ENCODE measurements around the gene SLC25A21.

The SLC25A21 gene

GRCh38 chr14:36829547-36829946 lies 342.9 kb downstream of the SLC25A21 start:
- TF ChIP-seq FOXM1 (IDR thresholded peaks at IDR 0.05; ENCODE audit: borderline replicate concordance, low read depth) (no peak), NFIC (IDR thresholded peaks at IDR 0.05) (no peak), REST (IDR thresholded peaks at IDR 0.05; ENCODE audit: low read depth) (no peak), RAD21 (IDR thresholded peaks at IDR 0.05; ENCODE audit: low read depth) (no peak), MAX (IDR thresholded peaks at IDR 0.05) (no peak), ZBTB7A (IDR thresholded peaks at IDR 0.05; ENCODE audit: low read depth) (no peak), TEAD4 (IDR thresholded peaks at IDR 0.05) (no peak), YY1 (IDR thresholded peaks at IDR 0.05; ENCODE audit: low read depth) (no peak), CEBPB (IDR thresholded peaks at IDR 0.05) (no peak), TCF12 (IDR thresholded peaks at IDR 0.05; ENCODE audit: low read depth) (no peak), EP300 (IDR thresholded peaks at IDR 0.05; ENCODE audit: borderline replicate concordance) (no peak), TAF1 (IDR thresholded peaks at IDR 0.05; ENCODE audit: low read depth) (no peak), CREB1 (IDR thresholded peaks at IDR 0.05; ENCODE audit: low read depth) (no peak), EGR1 (IDR thresholded peaks at IDR 0.05) (no peak)
- TF ChIP-seq, protein P1, sequence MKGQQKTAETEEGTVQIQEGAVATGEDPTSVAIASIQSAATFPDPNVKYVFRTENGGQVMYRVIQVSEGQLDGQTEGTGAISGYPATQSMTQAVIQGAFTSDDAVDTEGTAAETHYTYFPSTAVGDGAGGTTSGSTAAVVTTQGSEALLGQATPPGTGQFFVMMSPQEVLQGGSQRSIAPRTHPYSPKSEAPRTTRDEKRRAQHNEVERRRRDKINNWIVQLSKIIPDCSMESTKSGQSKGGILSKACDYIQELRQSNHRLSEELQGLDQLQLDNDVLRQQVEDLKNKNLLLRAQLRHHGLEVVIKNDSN (IDR thresholded peaks at IDR 0.05) = no peak

DNA sequence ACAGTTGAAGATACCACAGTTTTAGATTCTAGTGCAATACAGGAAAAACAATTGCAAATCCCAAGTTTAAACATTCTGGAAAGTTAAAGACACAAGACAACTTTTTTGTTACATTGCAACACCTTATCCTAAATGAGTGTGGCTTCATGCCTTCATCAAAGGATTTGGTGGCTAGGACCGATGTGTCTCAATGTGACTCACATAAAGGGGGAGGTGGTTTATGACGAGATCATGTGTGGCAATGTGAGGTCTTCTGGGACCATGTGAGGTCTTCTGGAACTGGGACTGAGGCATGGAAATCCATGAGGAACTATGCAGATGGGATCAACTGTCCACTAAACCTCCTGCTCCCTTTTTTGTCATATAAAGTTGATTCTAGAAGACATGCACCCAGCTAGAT lies 344.5 kb downstream of the SLC25A21 start:
- TF ChIP-seq TAF1 (IDR thresholded peaks at IDR 0.05; ENCODE audit: low read depth) = no peak
- TF ChIP-seq NFIC (IDR thresholded peaks at IDR 0.05) = no peak
- TF ChIP-seq, protein P1 (IDR thresholded peaks at IDR 0.05) = no peak
- TF ChIP-seq CREB1 (IDR thresholded peaks at IDR 0.05; ENCODE audit: low read depth) = no peak
- no peak for TF ChIP-seq REST (IDR thresholded peaks at IDR 0.05; ENCODE audit: low read depth)
- TF ChIP-seq MAX (IDR thresholded peaks at IDR 0.05) = no peak
- TF ChIP-seq FOXM1 (IDR thresholded peaks at IDR 0.05; ENCODE audit: borderline replicate concordance, low read depth) = no peak
- no peak for TF ChIP-seq RAD21 (IDR thresholded peaks at IDR 0.05; ENCODE audit: low read depth)
- no peak for TF ChIP-seq EP300 (IDR thresholded peaks at IDR 0.05; ENCODE audit: borderline replicate concordance)
- TF ChIP-seq YY1 (IDR thresholded peaks at IDR 0.05; ENCODE audit: low read depth) = no peak
- TF ChIP-seq EGR1 (IDR thresholded peaks at IDR 0.05) = no peak
- no peak for TF ChIP-seq CEBPB (IDR thresholded peaks at IDR 0.05)
- no peak for TF ChIP-seq TEAD4 (IDR thresholded peaks at IDR 0.05)
- TF ChIP-seq TCF12 (IDR thresholded peaks at IDR 0.05; ENCODE audit: low read depth) = no peak
- TF ChIP-seq ZBTB7A (IDR thresholded peaks at IDR 0.05; ENCODE audit: low read depth) = no peak

DNA sequence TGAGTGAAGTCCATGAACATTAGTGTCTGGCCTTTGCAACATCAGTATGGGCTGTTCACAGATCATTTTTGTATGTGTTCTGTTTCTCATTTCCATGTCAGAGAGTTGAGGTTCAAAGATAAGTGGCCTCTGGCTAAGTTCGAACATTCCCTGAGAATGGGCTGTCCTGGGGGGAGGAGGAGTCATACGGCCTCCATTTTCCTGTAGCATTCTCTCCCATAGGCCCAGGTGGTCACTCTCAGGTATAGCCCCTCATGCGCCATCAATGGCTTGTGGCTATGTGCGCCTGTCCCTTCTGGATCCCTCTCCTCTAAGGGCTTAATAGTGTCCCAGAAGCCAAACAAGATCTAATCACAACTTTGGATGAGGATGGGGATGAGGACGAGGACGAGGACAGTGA lies 345.8 kb downstream of the SLC25A21 start:
- no peak for TF ChIP-seq CEBPB (IDR thresholded peaks at IDR 0.05)
- TF ChIP-seq RAD21 (IDR thresholded peaks at IDR 0.05; ENCODE audit: low read depth) = no peak
- TF ChIP-seq FOXM1 (IDR thresholded peaks at IDR 0.05; ENCODE audit: borderline replicate concordance, low read depth) = no peak
- no peak for TF ChIP-seq EP300 (IDR thresholded peaks at IDR 0.05; ENCODE audit: borderline replicate concordance)
- no peak for TF ChIP-seq NFIC (IDR thresholded peaks at IDR 0.05)
- TF ChIP-seq TEAD4 (IDR thresholded peaks at IDR 0.05) = no peak
- no peak for TF ChIP-seq TCF12 (IDR thresholded peaks at IDR 0.05; ENCODE audit: low read depth)
- TF ChIP-seq, protein P1 (IDR thresholded peaks at IDR 0.05) = no peak
- TF ChIP-seq YY1 (IDR thresholded peaks at IDR 0.05; ENCODE audit: low read depth) = no peak
- no peak for TF ChIP-seq ZBTB7A (IDR thresholded peaks at IDR 0.05; ENCODE audit: low read depth)
- TF ChIP-seq REST (IDR thresholded peaks at IDR 0.05; ENCODE audit: low read depth) = no peak
- TF ChIP-seq MAX (IDR thresholded peaks at IDR 0.05) = no peak
- no peak for TF ChIP-seq TAF1 (IDR thresholded peaks at IDR 0.05; ENCODE audit: low read depth)
